ENCODE results near the gene SLC9A6. TPM values are rescaled to one million over a fixed set of nuclear protein-coding genes. Genes with fewer than 3 reads are reported as not detected.

Gene SLC9A6
- total RNA-seq, 1 experiment from 2014 or later = 13.0 TPM

DNA sequence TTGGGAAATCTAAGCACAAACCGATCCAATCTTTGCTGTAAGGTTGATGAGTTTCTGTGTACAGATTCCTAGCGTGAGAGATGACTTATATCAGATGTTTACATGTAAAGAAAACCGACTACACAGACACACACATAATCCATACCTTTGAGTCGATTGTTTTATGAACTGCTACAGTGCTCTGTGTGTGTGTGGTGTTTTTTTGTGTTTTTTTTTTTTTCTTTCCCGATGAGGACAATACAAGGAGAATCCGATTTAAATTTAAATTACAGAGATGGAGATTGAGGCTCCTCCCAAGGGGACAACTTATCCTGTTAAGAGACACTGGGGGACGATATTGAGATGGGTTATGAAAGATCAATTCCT lies 461 bp upstream of the SLC9A6 start:
- H3K27me3 ChIP-seq (replicated peaks; ENCODE audit: insufficient read depth, low read depth, low read length, poor library complexity) = no peaks in the 10 kb centered on the region
- ChIA-PET CTCF (no interaction called here), POLR2A (ENCODE audit: low non-redundant PET) (no interaction called here)
- intact Hi-C loops (cut with micrococcal nuclease; ENCODE audit: unreplicated experiment) = no loop called here
- no peaks in the 10 kb centered on the region for H3K9me3 ChIP-seq (ENCODE audit: low read depth, low read length, poor library complexity, severe bottlenecking)
- no peak for TF ChIP-seq EZH2 (IDR thresholded peaks at IDR 0.05; ENCODE audit: borderline replicate concordance, low read depth, low read length, poor library complexity, severe bottlenecking)
- TF ChIP-seq, protein P1, sequence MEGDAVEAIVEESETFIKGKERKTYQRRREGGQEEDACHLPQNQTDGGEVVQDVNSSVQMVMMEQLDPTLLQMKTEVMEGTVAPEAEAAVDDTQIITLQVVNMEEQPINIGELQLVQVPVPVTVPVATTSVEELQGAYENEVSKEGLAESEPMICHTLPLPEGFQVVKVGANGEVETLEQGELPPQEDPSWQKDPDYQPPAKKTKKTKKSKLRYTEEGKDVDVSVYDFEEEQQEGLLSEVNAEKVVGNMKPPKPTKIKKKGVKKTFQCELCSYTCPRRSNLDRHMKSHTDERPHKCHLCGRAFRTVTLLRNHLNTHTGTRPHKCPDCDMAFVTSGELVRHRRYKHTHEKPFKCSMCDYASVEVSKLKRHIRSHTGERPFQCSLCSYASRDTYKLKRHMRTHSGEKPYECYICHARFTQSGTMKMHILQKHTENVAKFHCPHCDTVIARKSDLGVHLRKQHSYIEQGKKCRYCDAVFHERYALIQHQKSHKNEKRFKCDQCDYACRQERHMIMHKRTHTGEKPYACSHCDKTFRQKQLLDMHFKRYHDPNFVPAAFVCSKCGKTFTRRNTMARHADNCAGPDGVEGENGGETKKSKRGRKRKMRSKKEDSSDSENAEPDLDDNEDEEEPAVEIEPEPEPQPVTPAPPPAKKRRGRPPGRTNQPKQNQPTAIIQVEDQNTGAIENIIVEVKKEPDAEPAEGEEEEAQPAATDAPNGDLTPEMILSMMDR (conservative IDR thresholded peaks at IDR 0.05; ENCODE audit: low read depth, low read length) = no peak
- no peak for DNase-seq (ENCODE audit: low spot score)
- peak overlapping the region; percentile 41 for H3K27ac ChIP-seq (ENCODE audit: low read depth, low read length, poor library complexity, severe bottlenecking)
- peak overlapping the region; percentile 69 for H3K4me3 ChIP-seq (ENCODE audit: low read depth, low read length, poor library complexity, severe bottlenecking)
- no TSS peak for BruUV-seq (replicated peaks)
- H3K36me3 ChIP-seq (ENCODE audit: insufficient read depth, low read length, poor library complexity, severe bottlenecking) = no peaks in the 10 kb centered on the region
- no peaks in the 10 kb centered on the region for H3K4me1 ChIP-seq (ENCODE audit: insufficient read depth, low read length, poor library complexity, severe bottlenecking)

- POLR2A ChIA-PET (ENCODE audit: low non-redundant PET) = no interaction called here
- TF ChIP-seq EZH2 (IDR thresholded peaks at IDR 0.05; ENCODE audit: borderline replicate concordance, low read depth, low read length, poor library complexity, severe bottlenecking) = no peak
- TF ChIP-seq, protein P1 (conservative IDR thresholded peaks at IDR 0.05; ENCODE audit: low read depth, low read length) = no peak
- CTCF ChIA-PET = no interaction called here
- H3K4me3 ChIP-seq (ENCODE audit: low read depth, low read length, poor library complexity, severe bottlenecking) = peak overlapping the region; percentile 69
- BruUV-seq (replicated peaks) = no TSS peak
- no peaks in the 10 kb centered on the region for H3K4me1 ChIP-seq (ENCODE audit: insufficient read depth, low read length, poor library complexity, severe bottlenecking)
- H3K27ac ChIP-seq (ENCODE audit: low read depth, low read length, poor library complexity, severe bottlenecking) = peak overlapping the region; percentile 57
- H3K36me3 ChIP-seq (ENCODE audit: insufficient read depth, low read length, poor library complexity, severe bottlenecking) = no peaks in the 10 kb centered on the region
- intact Hi-C loops (cut with micrococcal nuclease; ENCODE audit: unreplicated experiment) = no loop called here
- DNase-seq (ENCODE audit: low spot score) = no peak
- no peaks in the 10 kb centered on the region for H3K9me3 ChIP-seq (ENCODE audit: low read depth, low read length, poor library complexity, severe bottlenecking)
- no peaks in the 10 kb centered on the region for H3K27me3 ChIP-seq (replicated peaks; ENCODE audit: insufficient read depth, low read depth, low read length, poor library complexity)
Measured at GRCh38 chrX:135985973-135986310, 707 bp downstream of the SLC9A6 start.

- no TSS peak for BruUV-seq (replicated peaks)
- Histone ChIP-seq H3K36me3 (ENCODE audit: insufficient read depth, low read length, poor library complexity, severe bottlenecking) (no peaks in the 10 kb centered on the region), H3K27ac (ENCODE audit: low read depth, low read length, poor library complexity, severe bottlenecking) (no peak overlapping the region), H3K27me3 (replicated peaks; ENCODE audit: insufficient read depth, low read depth, low read length, poor library complexity) (no peaks in the 10 kb centered on the region), H3K4me3 (ENCODE audit: low read depth, low read length, poor library complexity, severe bottlenecking) (no peak overlapping the region), H3K9me3 (ENCODE audit: low read depth, low read length, poor library complexity, severe bottlenecking) (no peaks in the 10 kb centered on the region), H3K4me1 (ENCODE audit: insufficient read depth, low read length, poor library complexity, severe bottlenecking) (no peaks in the 10 kb centered on the region)
- ChIA-PET POLR2A (ENCODE audit: low non-redundant PET) (no interaction called here), CTCF (no interaction called here)
- TF ChIP-seq, protein P1 (conservative IDR thresholded peaks at IDR 0.05; ENCODE audit: low read depth, low read length) = no peak
- TF ChIP-seq EZH2 (IDR thresholded peaks at IDR 0.05; ENCODE audit: borderline replicate concordance, low read depth, low read length, poor library complexity, severe bottlenecking) = no peak
- DNase-seq (ENCODE audit: low spot score) = no peak
- intact Hi-C loops (cut with micrococcal nuclease; ENCODE audit: unreplicated experiment) = no loop called here
Measured at GRCh38 chrX:135988245-135988644, 3.0 kb downstream of the SLC9A6 start.

Measured in A673 (cell line).